SK-N-MC (cell line): ENCODE results near the gene ZNF529.

Source experiments
- EZH2 ChIP-seq: fragments of 200-600 bp; sonication (generic); IDR thresholded peaks from one replicate; pipeline ENCODE4 v1.6.1; 2017; ENCODE audit warnings: antibody characterized with exemption
- POLR2AphosphoS5 ChIP-seq: IDR thresholded peaks from 2 replicates; pipeline ENCODE4 v1.6.1; 2012; ENCODE audit warnings: mild to moderate bottlenecking, low read depth, low read length, borderline replicate concordance

DNA sequence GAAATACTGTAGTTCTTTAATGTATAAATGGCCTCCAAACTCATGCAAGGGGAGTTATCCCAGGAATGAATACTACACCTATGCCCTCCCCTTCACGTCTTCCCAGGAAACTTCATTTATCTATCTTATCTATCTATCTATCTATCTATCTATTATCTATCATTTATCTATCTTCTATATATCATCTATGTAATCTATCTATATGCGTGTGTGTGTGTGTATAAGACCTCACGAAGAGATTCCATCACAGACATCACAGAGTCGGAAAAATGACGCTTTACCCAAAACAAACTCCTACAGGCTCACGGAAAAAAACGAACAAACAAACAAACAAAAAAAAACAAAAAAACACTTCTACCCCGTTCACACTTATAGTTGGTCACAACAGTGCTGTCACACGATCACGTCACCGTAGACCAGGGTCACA lies 486 bp downstream of the ZNF529 start:
- TF ChIP-seq EZH2 (no peak), POLR2AphosphoS5 (no peak)
